Jurkat, Clone E6-1 (cell line): ENCODE results near the gene KANSL3.

Source experiments
- DNase-seq: peaks from one replicate; pipeline ENCODE4 v3.0.0-alpha.2; 2011; ENCODE audit warnings: low read depth, low spot score
- H3K4me3 ChIP-seq: 2 replicates; pipeline ENCODE4 v1.5.1; 2011; ENCODE audit warnings: mild to moderate bottlenecking, low read length, control low read depth, moderate library complexity

KANSL3 gene

DNA sequence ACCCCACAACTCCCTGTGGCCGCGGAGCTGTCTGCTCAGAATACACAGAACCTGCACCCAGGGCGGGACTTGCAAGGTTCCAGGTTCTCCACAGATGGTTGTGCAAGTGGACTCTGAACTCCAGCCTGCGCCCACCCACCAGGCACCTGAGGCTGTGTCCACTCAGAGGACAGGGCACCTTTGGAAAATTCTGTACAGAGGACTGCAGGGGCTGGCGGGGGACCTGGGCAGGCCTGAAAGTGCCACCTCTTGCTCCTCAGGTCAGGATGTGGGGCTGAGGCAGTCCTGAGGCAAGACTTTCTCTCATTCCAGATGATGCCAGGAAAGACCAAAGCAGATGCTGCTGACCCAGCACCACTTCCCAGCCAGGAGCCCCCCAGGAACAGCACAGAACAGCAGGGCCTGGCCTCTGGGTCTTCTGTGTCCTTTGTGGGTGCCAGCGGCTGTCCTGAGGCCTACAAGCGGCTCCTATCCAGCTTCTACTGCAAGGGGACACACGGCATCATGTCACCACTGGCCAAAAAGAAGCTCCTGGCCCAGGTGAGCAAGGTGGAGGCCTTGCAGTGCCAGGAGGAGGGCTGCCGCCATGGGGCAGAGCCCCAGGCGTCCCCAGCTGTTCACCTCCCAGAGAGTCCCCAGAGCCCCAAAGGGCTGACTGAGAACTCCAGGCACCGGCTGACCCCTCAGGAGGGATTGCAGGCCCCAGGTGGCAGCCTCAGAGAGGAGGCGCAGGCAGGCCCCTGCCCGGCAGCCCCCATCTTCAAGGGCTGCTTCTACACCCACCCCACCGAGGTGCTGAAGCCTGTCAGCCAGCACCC is 87.1 kb downstream of the KANSL3 start:
- H3K4me3 ChIP-seq = no peak overlapping the region
- DNase-seq = no peak

DNA sequence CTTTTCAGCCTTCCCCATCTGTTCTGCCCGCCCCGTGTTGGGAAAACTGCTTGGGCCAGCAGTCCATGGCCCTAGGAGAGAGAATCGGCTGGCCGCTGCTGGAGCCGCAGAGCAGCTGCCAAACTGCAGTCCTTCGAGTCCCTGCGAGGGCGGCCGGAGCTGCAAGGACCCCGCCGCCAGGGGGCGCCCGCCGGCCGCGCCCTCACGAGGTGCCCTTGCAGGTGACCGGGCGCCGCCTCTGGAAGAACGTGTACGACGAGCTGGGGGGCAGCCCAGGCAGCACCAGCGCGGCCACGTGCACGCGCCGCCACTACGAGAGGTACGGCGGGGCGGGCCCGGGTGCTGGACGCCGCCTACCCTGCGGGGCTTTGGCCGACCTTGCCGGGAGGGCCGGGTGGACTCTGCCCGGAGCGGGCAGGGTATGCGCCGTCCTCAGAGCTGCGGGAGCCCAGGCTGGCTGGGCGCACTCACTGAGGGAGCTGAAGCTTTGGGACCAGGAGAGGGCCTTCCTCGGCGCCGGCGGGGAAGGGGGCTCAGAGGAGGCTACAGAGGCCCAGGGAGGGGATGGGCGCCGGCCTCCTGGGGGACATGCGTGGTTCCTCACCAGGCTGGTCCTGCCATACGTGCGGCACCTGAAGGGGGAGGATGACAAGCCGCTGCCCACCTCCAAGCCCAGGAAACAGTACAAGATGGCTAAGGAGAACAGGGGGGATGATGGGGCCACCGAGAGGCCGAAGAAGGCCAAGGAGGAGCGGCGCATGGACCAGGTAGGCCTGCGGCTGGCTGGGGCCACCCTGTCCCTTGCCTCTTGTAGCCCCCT is 87.9 kb downstream of the KANSL3 start:
- H3K4me3 ChIP-seq = no peak overlapping the region
- DNase-seq = no peak

DNA sequence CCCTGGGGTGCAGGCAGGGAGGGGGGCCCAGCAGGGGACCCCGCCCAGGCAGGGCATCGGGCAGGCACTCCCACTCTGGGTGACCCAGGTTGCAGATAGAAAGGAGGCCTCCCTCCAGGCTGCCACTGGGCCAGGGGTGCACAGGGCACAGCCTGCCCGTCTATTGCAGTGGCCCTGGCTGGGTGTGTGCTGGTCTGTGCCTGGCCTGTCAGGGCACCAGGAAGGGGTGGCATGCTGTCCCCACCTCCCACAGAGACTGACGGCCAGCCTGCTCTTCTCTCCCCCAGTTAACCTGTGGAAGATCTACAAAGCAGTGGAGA is 88.7 kb downstream of the KANSL3 start:
- no peak for DNase-seq
- no peak overlapping the region for H3K4me3 ChIP-seq

- DNase-seq = no peak
- H3K4me3 ChIP-seq = no peak overlapping the region
Observed at GRCh38 chr2:96548558-96549465, 89.3 kb downstream of the KANSL3 start.

- DNase-seq = no peak
- no peak overlapping the region for H3K4me3 ChIP-seq
Observed at GRCh38 chr2:96547731-96548171, 90.4 kb downstream of the KANSL3 start.

DNA sequence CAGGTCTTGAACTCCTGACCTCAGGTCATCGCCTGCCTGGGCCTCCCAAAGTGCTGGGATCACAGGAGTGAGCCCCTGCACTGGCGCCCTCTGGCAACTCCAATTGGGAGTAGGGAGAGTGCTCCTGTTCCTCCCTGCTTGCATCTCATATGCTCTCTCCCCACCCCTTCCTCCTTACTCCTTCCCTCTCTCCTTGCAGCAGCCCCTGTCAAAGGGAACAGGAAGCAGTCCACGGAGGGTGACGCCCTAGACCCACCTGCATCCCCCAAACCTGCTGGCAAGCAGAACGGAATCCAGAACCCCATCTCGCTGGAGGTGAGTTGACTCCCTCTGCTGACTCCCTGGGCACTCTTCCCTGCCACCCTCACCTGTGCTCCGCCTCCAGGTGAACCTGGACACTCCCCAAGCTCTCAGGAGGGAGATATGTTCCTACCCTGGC is 90.9 kb downstream of the KANSL3 start:
- no peak overlapping the region for H3K4me3 ChIP-seq
- DNase-seq = no peak

DNA sequence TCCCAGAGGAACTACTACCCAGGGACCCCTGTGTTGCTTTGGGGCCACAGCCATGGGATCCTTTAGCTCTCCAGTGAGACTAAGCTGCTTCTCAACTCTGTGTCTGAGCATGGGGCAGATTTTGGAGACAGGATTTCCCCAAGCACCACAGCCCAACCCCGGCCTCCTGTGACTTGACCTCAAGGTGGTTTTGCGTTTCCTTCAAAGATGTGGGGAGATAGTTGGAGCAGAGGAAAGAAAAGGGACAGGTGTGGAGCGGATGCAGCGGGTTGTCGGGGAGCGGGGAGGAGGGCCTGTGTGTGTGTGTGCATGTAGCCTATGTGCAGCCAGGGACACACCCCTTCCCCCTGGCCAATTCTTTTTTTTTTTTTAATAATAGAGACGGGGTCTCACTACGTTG is 91.3 kb downstream of the KANSL3 start:
- H3K4me3 ChIP-seq = no peak overlapping the region
- DNase-seq = no peak

GRCh38 chr2:96546321-96546720 is 91.8 kb downstream of the KANSL3 start:
- no peak overlapping the region for H3K4me3 ChIP-seq
- peak; percentile 44 for DNase-seq
